ENCODE data around the gene DEFB121. TPM values are rescaled to one million over a fixed set of nuclear protein-coding genes. Genes with fewer than 3 reads are reported as not detected.

Gene DEFB121
- total RNA-seq, 1 donor from 2014 or later = not detected

DNA sequence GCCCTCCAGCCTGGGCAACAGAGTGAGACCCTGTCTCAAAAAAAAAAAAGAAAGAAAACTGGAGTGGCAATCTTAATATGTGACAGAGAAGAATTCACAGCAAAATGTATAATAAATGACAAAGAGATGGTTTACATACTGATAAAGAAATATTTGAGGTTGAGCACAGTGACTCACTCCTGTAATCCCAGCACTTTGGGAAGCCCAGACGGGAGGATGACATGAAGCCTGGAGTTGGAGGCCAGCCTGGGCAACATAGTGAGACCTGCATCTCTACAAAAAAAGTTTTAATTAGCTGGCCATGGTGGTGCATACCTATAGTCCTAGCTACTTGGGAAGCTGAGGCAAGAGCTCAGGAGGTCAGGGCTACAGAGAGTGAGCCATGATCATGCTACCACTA is 50.0 kb downstream of the DEFB121 start:
- no peak for DNase-seq (ENCODE audit: low spot score, unreplicated experiment)
- Mint-ChIP-seq H3K4me3 (ENCODE audit: low read depth) (no peak overlapping the region), H3K9me3 (ENCODE audit: low read depth) (peaks cover 58% of the 10 kb centered on the region), H3K4me1 (ENCODE audit: low read depth) (no peaks in the 10 kb centered on the region), H3K27ac (no peak overlapping the region), H3K27me3 (no peaks in the 10 kb centered on the region), H3K36me3 (ENCODE audit: insufficient read depth) (peaks cover 5% of the 10 kb centered on the region)
- TF ChIP-seq, protein P1, sequence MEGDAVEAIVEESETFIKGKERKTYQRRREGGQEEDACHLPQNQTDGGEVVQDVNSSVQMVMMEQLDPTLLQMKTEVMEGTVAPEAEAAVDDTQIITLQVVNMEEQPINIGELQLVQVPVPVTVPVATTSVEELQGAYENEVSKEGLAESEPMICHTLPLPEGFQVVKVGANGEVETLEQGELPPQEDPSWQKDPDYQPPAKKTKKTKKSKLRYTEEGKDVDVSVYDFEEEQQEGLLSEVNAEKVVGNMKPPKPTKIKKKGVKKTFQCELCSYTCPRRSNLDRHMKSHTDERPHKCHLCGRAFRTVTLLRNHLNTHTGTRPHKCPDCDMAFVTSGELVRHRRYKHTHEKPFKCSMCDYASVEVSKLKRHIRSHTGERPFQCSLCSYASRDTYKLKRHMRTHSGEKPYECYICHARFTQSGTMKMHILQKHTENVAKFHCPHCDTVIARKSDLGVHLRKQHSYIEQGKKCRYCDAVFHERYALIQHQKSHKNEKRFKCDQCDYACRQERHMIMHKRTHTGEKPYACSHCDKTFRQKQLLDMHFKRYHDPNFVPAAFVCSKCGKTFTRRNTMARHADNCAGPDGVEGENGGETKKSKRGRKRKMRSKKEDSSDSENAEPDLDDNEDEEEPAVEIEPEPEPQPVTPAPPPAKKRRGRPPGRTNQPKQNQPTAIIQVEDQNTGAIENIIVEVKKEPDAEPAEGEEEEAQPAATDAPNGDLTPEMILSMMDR (IDR thresholded peaks at IDR 0.05; ENCODE audit: unreplicated experiment) = no peak

Other genes with a start within 250 kb of the DEFB121 start
- gene DEFB115, start 148.6 kb downstream of the DEFB121 start, total RNA-seq = not detected in 2 replicates
- not detected in 2 replicates for gene DEFB116, start 97.6 kb downstream of the DEFB121 start, total RNA-seq
- gene DEFB118, start 37.6 kb downstream of the DEFB121 start, total RNA-seq = not detected in 2 replicates
- not detected in 2 replicates for gene DEFB119, start 15.6 kb downstream of the DEFB121 start, total RNA-seq
- gene DEFB123, start 34.4 kb upstream of the DEFB121 start, total RNA-seq = not detected in 2 replicates
- gene DEFB124, start 68.9 kb upstream of the DEFB121 start, total RNA-seq = not detected in 2 replicates
- not detected in 2 replicates for gene REM1, start 69.1 kb upstream of the DEFB121 start, total RNA-seq
- gene HM13, start 108.2 kb upstream of the DEFB121 start, total RNA-seq = 211 and 217 TPM in 2 replicates
- 322 and 326 TPM in 2 replicates for gene ID1, start 199.1 kb upstream of the DEFB121 start, total RNA-seq
- not detected in 2 replicates for gene COX4I2, start 231.7 kb upstream of the DEFB121 start, total RNA-seq

Measured in progenitor cell of endocrine pancreas (in vitro differentiated cells).